ENCODE data around the gene PLEKHB1. TPM values are rescaled to one million over a fixed set of nuclear protein-coding genes. Genes with fewer than 3 reads are reported as not detected.

Gene PLEKHB1
- total and polyA plus RNA-seq, 10 of the 15 experiments (the other 5 are each of a cell fraction or from before 2014, with no cell fraction given): 0.58 to 2.6 (median 1.5) TPM; not detected in 1

DNA sequence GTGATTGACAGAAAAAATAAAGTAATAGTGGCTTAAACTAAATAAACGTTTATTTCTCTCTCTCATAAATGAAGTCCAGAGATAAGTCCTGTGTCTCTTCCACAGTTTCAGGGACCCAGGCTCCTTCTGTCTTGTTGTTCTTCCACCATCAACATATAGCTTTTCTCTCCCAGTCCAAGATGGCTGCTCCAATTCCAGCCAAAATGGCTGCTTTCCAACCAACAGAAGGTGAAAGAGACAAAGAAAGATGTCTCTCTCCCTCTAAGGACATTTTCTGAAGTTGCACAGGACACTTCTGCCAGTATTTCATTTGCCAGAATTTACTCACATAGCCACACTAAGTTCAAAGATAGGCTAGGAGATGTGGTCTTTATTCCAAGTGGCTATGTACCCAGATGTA, 9.4 kb upstream of the PLEKHB1 start:
- ChIA-PET POLR2A (interaction anchor here (0.7 kb wide), 1 partner anchor 11 kb away, joined by 6 read pairs; no protein-coding TSS in a partner anchor), CTCF (interaction anchor here (1.3 to 2.6 kb wide), 2 partner anchors 11 to 158 kb away, joined by 5 to 17 read pairs; no protein-coding TSS in a partner anchor), SMC1A (ENCODE audit: uncharacterized antibody, unreplicated experiment) (interaction anchor here (1.1 to 2.0 kb wide), 3 partner anchors 11 to 120 kb away, joined by 3 to 7 read pairs (median 3); no protein-coding TSS in a partner anchor), RAD21 (ENCODE audit: unreplicated experiment) (interaction anchor here (1.1 kb wide), 1 partner anchor 11 kb away, joined by 4 read pairs; no protein-coding TSS in a partner anchor)
- H3K36me3 ChIP-seq (ENCODE audit: control insufficient read depth in 2 of 2, insufficient read depth in 2 of 2, low read length in 1 of 2): no peaks in the 10 kb centered on the region
- no peaks in the 10 kb centered on the region for H3K27me3 ChIP-seq (replicated peaks in 1 of 2; ENCODE audit: control insufficient read depth in 2 of 2, insufficient read depth in 2 of 2, low read length in 1 of 2)
- H3K27ac ChIP-seq (ENCODE audit: control insufficient read depth, insufficient read depth): no peak overlapping the region
- intact Hi-C loops (cut with micrococcal nuclease; ENCODE audit: unreplicated experiment): no loop called here
- H3K9ac ChIP-seq (ENCODE audit: control insufficient read depth, insufficient read depth, low read length): no peak overlapping the region
- FAIRE-seq (no peak), ATAC-seq (no peak), DNase-seq (ENCODE audit: low read depth, low spot score) (no peak)
- in situ Hi-C loops (cut with MboI): no loop called here
- H3K79me2 ChIP-seq (ENCODE audit: control insufficient read depth, insufficient read depth, low read length): no peaks in the 10 kb centered on the region
- H3K4me3 ChIP-seq: no peak overlapping the region
- TF ChIP-seq NFYA (IDR thresholded peaks at IDR 0.05; ENCODE audit: borderline replicate concordance, low read depth, low read length) (no peak), YY1 (IDR thresholded peaks at IDR 0.05; ENCODE audit: low read depth, low read length) (peak; percentile 75)
- H3K4me1 ChIP-seq (ENCODE audit: control insufficient read depth, insufficient read depth, low read length): no peaks in the 10 kb centered on the region
- no peak overlapping the region for H3K4me2 ChIP-seq (ENCODE audit: control insufficient read depth, insufficient read depth)
- H3K9me3 ChIP-seq (replicated peaks; ENCODE audit: control insufficient read depth, insufficient read depth, low read length): no peaks in the 10 kb centered on the region; the same call in 2 of the 3 replicates
- H4K20me1 ChIP-seq (ENCODE audit: control insufficient read depth, insufficient read depth): no peaks in the 10 kb centered on the region
- WGBS (ENCODE audit: insufficient coverage, insufficient replicate concordance, low lambda C conversion rate, missing lambda C conversion rate): 32% methylated on average over 1 of the region's 1 CpG
- no peak overlapping the region for H2AFZ ChIP-seq (ENCODE audit: control insufficient read depth, low read depth, low read length)
- no TSS peak for BruUV-seq (replicated peaks)

DNA sequence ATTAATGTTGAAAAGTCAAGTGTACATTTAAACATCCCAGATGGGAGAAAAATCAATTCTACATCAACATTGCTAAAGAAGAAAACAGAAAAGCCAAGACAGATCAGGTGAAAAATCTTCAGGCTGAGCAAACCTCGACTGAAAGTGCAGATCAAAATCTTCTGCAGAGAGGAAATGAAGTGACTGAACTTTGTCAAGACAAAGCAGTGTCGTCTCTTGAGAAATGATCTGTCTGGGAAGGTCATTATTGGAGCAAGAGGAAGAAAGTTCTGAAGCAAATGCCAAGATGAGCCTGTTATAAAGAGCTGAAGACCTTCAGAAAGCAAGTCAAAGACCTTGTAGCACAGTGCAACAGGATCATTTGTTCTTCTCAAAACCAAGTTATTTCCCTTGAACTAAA, 5.8 kb upstream of the PLEKHB1 start:
- no peak overlapping the region for H3K4me2 ChIP-seq (ENCODE audit: control insufficient read depth, insufficient read depth)
- H4K20me1 ChIP-seq (ENCODE audit: control insufficient read depth, insufficient read depth): no peaks in the 10 kb centered on the region
- WGBS (ENCODE audit: insufficient coverage, insufficient replicate concordance, low lambda C conversion rate, missing lambda C conversion rate): 14% methylated on average over 2 of the region's 2 CpGs
- in situ Hi-C loops (cut with MboI) (no loop called here), intact Hi-C loops (cut with micrococcal nuclease; ENCODE audit: unreplicated experiment) (no loop called here)
- no peak overlapping the region for H2AFZ ChIP-seq (ENCODE audit: control insufficient read depth, low read depth, low read length)
- TF ChIP-seq CBX3 (IDR thresholded peaks at IDR 0.05; ENCODE audit: borderline replicate concordance, low read depth) (no peak), TARDBP (IDR thresholded peaks at IDR 0.05; ENCODE audit: borderline replicate concordance) (no peak), SREBF2 (IDR thresholded peaks at IDR 0.05; ENCODE audit: low read length) (no peak), BCL11A (IDR thresholded peaks at IDR 0.05; ENCODE audit: low read depth, low read length) (no peak), NBN (IDR thresholded peaks at IDR 0.05) (no peak), BMI1 (IDR thresholded peaks at IDR 0.05; ENCODE audit: borderline replicate concordance) (no peak), BACH1 (IDR thresholded peaks at IDR 0.05; ENCODE audit: borderline replicate concordance) (no peak), CHD2 (IDR thresholded peaks at IDR 0.05; ENCODE audit: borderline replicate concordance, low read depth, low read length) (no peak)
- TF ChIP-seq, protein P1, sequence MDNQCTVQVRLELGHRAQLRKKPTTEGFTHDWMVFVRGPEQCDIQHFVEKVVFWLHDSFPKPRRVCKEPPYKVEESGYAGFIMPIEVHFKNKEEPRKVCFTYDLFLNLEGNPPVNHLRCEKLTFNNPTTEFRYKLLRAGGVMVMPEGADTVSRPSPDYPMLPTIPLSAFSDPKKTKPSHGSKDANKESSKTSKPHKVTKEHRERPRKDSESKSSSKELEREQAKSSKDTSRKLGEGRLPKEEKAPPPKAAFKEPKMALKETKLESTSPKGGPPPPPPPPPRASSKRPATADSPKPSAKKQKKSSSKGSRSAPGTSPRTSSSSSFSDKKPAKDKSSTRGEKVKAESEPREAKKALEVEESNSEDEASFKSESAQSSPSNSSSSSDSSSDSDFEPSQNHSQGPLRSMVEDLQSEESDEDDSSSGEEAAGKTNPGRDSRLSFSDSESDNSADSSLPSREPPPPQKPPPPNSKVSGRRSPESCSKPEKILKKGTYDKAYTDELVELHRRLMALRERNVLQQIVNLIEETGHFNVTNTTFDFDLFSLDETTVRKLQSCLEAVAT (IDR thresholded peaks at IDR 0.05): no peak
- TF ChIP-seq, protein P2, sequence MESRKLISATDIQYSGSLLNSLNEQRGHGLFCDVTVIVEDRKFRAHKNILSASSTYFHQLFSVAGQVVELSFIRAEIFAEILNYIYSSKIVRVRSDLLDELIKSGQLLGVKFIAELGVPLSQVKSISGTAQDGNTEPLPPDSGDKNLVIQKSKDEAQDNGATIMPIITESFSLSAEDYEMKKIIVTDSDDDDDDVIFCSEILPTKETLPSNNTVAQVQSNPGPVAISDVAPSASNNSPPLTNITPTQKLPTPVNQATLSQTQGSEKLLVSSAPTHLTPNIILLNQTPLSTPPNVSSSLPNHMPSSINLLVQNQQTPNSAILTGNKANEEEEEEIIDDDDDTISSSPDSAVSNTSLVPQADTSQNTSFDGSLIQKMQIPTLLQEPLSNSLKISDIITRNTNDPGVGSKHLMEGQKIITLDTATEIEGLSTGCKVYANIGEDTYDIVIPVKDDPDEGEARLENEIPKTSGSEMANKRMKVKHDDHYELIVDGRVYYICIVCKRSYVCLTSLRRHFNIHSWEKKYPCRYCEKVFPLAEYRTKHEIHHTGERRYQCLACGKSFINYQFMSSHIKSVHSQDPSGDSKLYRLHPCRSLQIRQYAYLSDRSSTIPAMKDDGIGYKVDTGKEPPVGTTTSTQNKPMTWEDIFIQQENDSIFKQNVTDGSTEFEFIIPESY (IDR thresholded peaks at IDR 0.05): no peak
- H3K9ac ChIP-seq (ENCODE audit: control insufficient read depth, insufficient read depth, low read length): no peak overlapping the region
- no peaks in the 10 kb centered on the region for H3K36me3 ChIP-seq (ENCODE audit: control insufficient read depth in 2 of 2, insufficient read depth in 2 of 2, low read length in 1 of 2)
- no peak for DNase-seq (ENCODE audit: low read depth, low spot score)
- no peaks in the 10 kb centered on the region for H3K79me2 ChIP-seq (ENCODE audit: control insufficient read depth, insufficient read depth, low read length)
- FAIRE-seq: no peak
- ChIA-PET RAD21 (ENCODE audit: unreplicated experiment) (interaction anchor here (0.7 kb wide), 1 partner anchor 15 kb away, joined by 3 read pairs; no protein-coding TSS in a partner anchor), POLR2A (interaction anchor here (0.6 to 1.1 kb wide), 3 partner anchors 10 to 340 kb away, joined by 3 to 7 read pairs (median 5); no protein-coding TSS in a partner anchor), CTCF (interaction anchor here (0.7 to 1.1 kb wide), 3 partner anchors 15 to 20 kb away, joined by 4 to 6 read pairs (median 4); no protein-coding TSS in a partner anchor), SMC1A (ENCODE audit: uncharacterized antibody, unreplicated experiment) (interaction anchor here (1.3 kb wide), 1 partner anchor 15 kb away, joined by 6 read pairs; no protein-coding TSS in a partner anchor)
- no peak overlapping the region for H3K27ac ChIP-seq (ENCODE audit: control insufficient read depth, insufficient read depth)
- H3K4me3 ChIP-seq: no peak overlapping the region
- H3K9me3 ChIP-seq (replicated peaks; ENCODE audit: control insufficient read depth, insufficient read depth, low read length): no peaks in the 10 kb centered on the region
- H3K27me3 ChIP-seq (replicated peaks in 1 of 2; ENCODE audit: control insufficient read depth in 2 of 2, insufficient read depth in 2 of 2, low read length in 1 of 2): no peaks in the 10 kb centered on the region
- no TSS peak for BruUV-seq (replicated peaks)
- ATAC-seq: no peak
- H3K4me1 ChIP-seq (ENCODE audit: control insufficient read depth, insufficient read depth, low read length): no peaks in the 10 kb centered on the region
